Dermis blood vessel endothelial cell (primary cell): Measurements from ENCODE around the gene ATP1A3. TPM values are rescaled to one million over a fixed set of nuclear protein-coding genes. Genes with fewer than 3 reads are reported as not detected.
A peak's percentile ranks its signal among the peaks of the same experiment; 100 is the strongest.
"Not testable (repeated sequence)": the region's sequence is repeated elsewhere in the genome, so short reads cannot be mapped to it uniquely, and the experiment has no call there.

Source experiments
- DNase-seq: peaks from one replicate; pipeline ENCODE4 v3.0.0; 2010
- total RNA-seq: library from RNA; depleted of rRNA; stranded (reverse); fragments of >200 nt; gene quantifications from 2 replicates; pipeline ENCODE4 v1.2.3, GENCODE V29; 2014

ATP1A3 gene
- total RNA-seq, 1 donor from 2014 or later = under 0.01 TPM

GRCh38 chr19:42010245-42011126 is 16.5 kb upstream of the ATP1A3 start:
- no peak for DNase-seq

- DNase-seq = no peak
These were observed 12.5 kb upstream of the ATP1A3 start for GRCh38 chr19:42006569-42006968.

GRCh38 chr19:42005504-42005903 is 11.5 kb upstream of the ATP1A3 start:
- DNase-seq = no peak

GRCh38 chr19:42003506-42004294 is 9.7 kb upstream of the ATP1A3 start:
- no peak for DNase-seq

- DNase-seq = no peak
These were observed 5.8 kb upstream of the ATP1A3 start for GRCh38 chr19:41999878-42000208.

GRCh38 chr19:41999071-41999877 is 5.2 kb upstream of the ATP1A3 start:
- no peak for DNase-seq

- peak; percentile 57 for DNase-seq
These were observed 4.4 kb upstream of the ATP1A3 start for GRCh38 chr19:41998246-41999020.

GRCh38 chr19:41997851-41998229 is 3.8 kb upstream of the ATP1A3 start:
- DNase-seq = no peak

- peak; percentile 53 for DNase-seq
These were observed 3.3 kb upstream of the ATP1A3 start for GRCh38 chr19:41997121-41997850.

- no peak for DNase-seq
These were observed 2.1 kb upstream of the ATP1A3 start for GRCh38 chr19:41995959-41996797.

GRCh38 chr19:41994994-41995958 is 1.2 kb upstream of the ATP1A3 start:
- DNase-seq = no peak

GRCh38 chr19:41994521-41994971 is 516 bp upstream of the ATP1A3 start:
- DNase-seq = no peak

- not testable (repeated sequence) for DNase-seq
These were observed 2.0 kb downstream of the ATP1A3 start for GRCh38 chr19:41991925-41992569.

- no peak for DNase-seq
These were observed 3.0 kb downstream of the ATP1A3 start for GRCh38 chr19:41991025-41991424.

GRCh38 chr19:41990615-41991014 is 3.4 kb downstream of the ATP1A3 start:
- DNase-seq = no peak

- no peak for DNase-seq
These were observed 4.0 kb downstream of the ATP1A3 start for GRCh38 chr19:41990028-41990427.

- DNase-seq = no peak
These were observed 5.1 kb downstream of the ATP1A3 start for GRCh38 chr19:41988947-41989346.

GRCh38 chr19:41987141-41987860 is 6.7 kb downstream of the ATP1A3 start:
- DNase-seq = no peak
